ENCODE measurements around the gene RAPGEF4. TPM values are rescaled to one million over a fixed set of nuclear protein-coding genes. Genes with fewer than 3 reads are reported as not detected.

Gene RAPGEF4
- total and polyA plus RNA-seq, 4 donors, result 6.4 to 33.5 (median 8.6) TPM

DNA sequence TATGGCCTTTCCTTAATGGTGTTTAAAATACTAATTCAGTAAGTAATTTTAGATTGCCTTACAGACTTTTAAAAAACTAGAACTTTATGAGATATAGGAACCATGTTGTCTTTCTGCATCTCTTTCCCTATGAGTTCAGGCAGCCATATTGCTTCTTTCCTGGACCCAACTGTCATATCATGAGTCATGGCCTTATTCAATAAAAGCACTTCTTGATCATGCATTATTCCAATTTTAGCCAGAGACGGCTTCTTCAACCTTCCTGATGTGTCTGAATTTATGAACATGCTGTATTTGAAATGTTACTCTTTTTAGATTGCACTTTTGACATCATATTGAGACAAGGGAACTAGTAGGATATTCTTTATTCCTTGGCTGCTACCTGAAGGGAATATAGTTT is 274.6 kb downstream of the RAPGEF4 start:
- ATAC-seq (ENCODE audit: insufficient read depth, low FRiP score) (no peak), DNase-seq (no peak)
- H3K4me3 ChIP-seq, result no peak overlapping the region
- no peak overlapping the region for H3K27ac ChIP-seq (ENCODE audit: low read depth in 1 of 2, low read length in 1 of 2)
- 87% methylated on average over 1 of the region's 1 CpG for WGBS, 2 donors
- no peaks in the 10 kb centered on the region for H3K27me3 ChIP-seq (ENCODE audit: control insufficient read depth in 3 of 3, insufficient read depth in 3 of 3, low read length in 2 of 3)
- H3K9ac ChIP-seq (ENCODE audit: insufficient read depth in 1 of 2, low read length in 2 of 2), result no peak overlapping the region
- H3K4me1 ChIP-seq (ENCODE audit: control insufficient read depth in 5 of 5, insufficient read depth in 5 of 5, low read length in 5 of 5), result no peaks in the 10 kb centered on the region
- no peaks in the 10 kb centered on the region for H3K9me3 ChIP-seq (ENCODE audit: control insufficient read depth in 4 of 4, insufficient read depth in 3 of 4, low read length in 3 of 4)
- H3K36me3 ChIP-seq (ENCODE audit: control insufficient read depth in 4 of 4, insufficient read depth in 4 of 4, low read length in 4 of 4), result no peaks in the 10 kb centered on the region
- TF ChIP-seq, protein P1, sequence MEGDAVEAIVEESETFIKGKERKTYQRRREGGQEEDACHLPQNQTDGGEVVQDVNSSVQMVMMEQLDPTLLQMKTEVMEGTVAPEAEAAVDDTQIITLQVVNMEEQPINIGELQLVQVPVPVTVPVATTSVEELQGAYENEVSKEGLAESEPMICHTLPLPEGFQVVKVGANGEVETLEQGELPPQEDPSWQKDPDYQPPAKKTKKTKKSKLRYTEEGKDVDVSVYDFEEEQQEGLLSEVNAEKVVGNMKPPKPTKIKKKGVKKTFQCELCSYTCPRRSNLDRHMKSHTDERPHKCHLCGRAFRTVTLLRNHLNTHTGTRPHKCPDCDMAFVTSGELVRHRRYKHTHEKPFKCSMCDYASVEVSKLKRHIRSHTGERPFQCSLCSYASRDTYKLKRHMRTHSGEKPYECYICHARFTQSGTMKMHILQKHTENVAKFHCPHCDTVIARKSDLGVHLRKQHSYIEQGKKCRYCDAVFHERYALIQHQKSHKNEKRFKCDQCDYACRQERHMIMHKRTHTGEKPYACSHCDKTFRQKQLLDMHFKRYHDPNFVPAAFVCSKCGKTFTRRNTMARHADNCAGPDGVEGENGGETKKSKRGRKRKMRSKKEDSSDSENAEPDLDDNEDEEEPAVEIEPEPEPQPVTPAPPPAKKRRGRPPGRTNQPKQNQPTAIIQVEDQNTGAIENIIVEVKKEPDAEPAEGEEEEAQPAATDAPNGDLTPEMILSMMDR (IDR thresholded peaks at IDR 0.05; ENCODE audit: control extremely low read depth, extremely low read depth), result no peak

DNA sequence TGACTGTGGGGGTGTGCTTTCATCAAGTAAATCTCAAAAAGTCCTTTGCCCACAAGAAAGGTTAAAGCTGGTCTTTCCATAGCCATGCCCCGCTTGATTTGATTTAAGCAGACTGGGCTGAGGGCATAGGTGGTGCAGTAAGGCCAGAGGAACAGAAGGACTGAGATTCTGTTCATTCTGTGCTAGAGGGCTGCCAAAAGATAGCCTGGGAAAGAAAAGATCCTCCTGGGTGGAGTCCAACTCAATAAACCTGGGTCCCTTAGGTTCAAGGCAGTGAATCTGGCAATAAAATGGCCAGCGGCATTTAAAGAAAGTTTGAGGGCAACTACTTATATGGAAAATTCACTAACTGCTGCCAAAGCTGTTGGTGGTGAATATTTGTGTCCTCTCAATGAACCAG is 280.8 kb downstream of the RAPGEF4 start:
- H3K4me3 ChIP-seq, result no peak overlapping the region
- no peak overlapping the region for H3K9ac ChIP-seq (ENCODE audit: insufficient read depth in 1 of 2, low read length in 2 of 2)
- no peak for ATAC-seq (ENCODE audit: insufficient read depth, low FRiP score)
- no peak for DNase-seq
- H3K4me1 ChIP-seq (ENCODE audit: control insufficient read depth in 5 of 5, insufficient read depth in 5 of 5, low read length in 5 of 5), result no peaks in the 10 kb centered on the region
- no peak overlapping the region for H3K27ac ChIP-seq (ENCODE audit: low read depth in 1 of 2, low read length in 1 of 2)
- 95 to 98% methylated on average over 2 of the region's 2 CpGs for WGBS, 2 donors
- peaks cover 0 to 1% (median 0%) of the 10 kb centered on the region in 4 donors for H3K9me3 ChIP-seq (ENCODE audit: control insufficient read depth in 4 of 4, insufficient read depth in 3 of 4, low read length in 3 of 4)
- TF ChIP-seq, protein P1 (IDR thresholded peaks at IDR 0.05; ENCODE audit: control extremely low read depth, extremely low read depth), result no peak
- H3K27me3 ChIP-seq (ENCODE audit: control insufficient read depth in 3 of 3, insufficient read depth in 3 of 3, low read length in 2 of 3), result no peaks in the 10 kb centered on the region
- H3K36me3 ChIP-seq (ENCODE audit: control insufficient read depth in 4 of 4, insufficient read depth in 4 of 4, low read length in 4 of 4), result no peaks in the 10 kb centered on the region

DNA sequence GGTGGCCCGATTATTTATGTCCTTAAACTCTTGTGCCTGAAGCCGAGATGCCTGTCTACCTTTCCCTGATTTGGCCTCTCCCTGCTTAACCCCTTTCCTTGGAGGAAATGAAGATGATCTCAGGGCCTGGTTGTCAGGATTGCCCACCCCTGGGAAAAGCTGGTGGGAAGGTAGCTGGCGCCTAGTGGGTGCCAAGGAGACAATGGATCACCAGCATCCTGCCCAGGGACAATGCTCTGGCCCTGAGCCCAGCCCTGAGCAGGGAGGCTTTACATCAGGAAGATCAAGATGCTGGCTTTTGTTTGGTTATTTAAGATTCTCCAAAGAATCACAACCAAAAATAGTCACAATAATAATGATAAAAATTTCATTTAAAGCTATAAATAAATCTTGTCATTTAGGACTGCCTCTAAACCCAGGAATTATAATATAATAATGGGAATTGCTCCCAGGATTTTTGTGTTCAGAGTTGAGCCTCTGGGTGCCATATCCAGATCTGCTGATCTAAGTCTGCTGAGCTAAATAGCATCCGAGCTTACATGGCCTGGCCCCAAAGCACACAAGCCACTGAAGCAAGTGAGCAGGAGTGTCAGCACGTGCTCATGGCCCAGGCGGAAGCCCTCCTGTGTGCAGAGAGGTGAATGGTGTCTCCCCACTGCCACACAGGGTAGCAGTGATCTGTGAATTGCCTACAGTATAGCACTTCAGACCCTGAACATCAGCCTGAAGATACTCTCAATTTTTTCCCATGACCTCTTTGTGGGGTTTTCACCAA is 282.2 kb downstream of the RAPGEF4 start:
- no peak for ATAC-seq (ENCODE audit: insufficient read depth, low FRiP score)
- Histone ChIP-seq H3K36me3 (ENCODE audit: control insufficient read depth in 4 of 4, insufficient read depth in 4 of 4, low read length in 4 of 4) (peaks cover 0 to 4% (median 0%) of the 10 kb centered on the region in 4 donors), H3K27me3 (ENCODE audit: control insufficient read depth in 3 of 3, insufficient read depth in 3 of 3, low read length in 2 of 3) (no peaks in the 10 kb centered on the region), H3K4me1 (ENCODE audit: control insufficient read depth in 5 of 5, insufficient read depth in 5 of 5, low read length in 5 of 5) (peaks cover 0 to 1% (median 0%) of the 10 kb centered on the region in 5 donors), H3K9me3 (ENCODE audit: control insufficient read depth in 4 of 4, insufficient read depth in 3 of 4, low read length in 3 of 4) (peaks cover 0 to 1% (median 0%) of the 10 kb centered on the region in 4 donors), H3K27ac (ENCODE audit: low read depth in 1 of 2, low read length in 1 of 2) (no peak overlapping the region), H3K4me3 (no peak overlapping the region), H3K9ac (ENCODE audit: insufficient read depth in 1 of 2, low read length in 2 of 2) (no peak overlapping the region)
- DNase-seq, result no peak
- TF ChIP-seq, protein P1 (IDR thresholded peaks at IDR 0.05; ENCODE audit: control extremely low read depth, extremely low read depth), result no peak
- WGBS, 2 donors, result 75 to 82% methylated on average over 6 of the region's 6 CpGs
